Stomach (tissue), 9 donors: ENCODE measurements around the gene DGKA. TPM values are rescaled to one million over a fixed set of nuclear protein-coding genes. Genes with fewer than 3 reads are reported as not detected.
"Not testable (repeated sequence)": the region's sequence is repeated elsewhere in the genome, so short reads cannot be mapped to it uniquely, and the experiment has no call there.

Experiments used
- DNase-seq, 2 donors: peaks; one replicate each; pipeline versions ENCODE4 v3.0.0 to v3.0.0-alpha.2; 2013 to 2019
- H3K27ac ChIP-seq, 5 donors: fragments of 200-600 bp in 4 of 5; sonication (generic) in 4 of 5; one replicate each; pipeline ENCODE4 v1.5.1; 2013 to 2019; ENCODE audit warnings: mild to moderate bottlenecking in 1 of 5, moderate library complexity in 1 of 5
- H3K27me3 ChIP-seq, 3 donors: fragments of 200-600 bp; sonication (generic); one replicate each; pipeline ENCODE4 v1.5.1; 2017 to 2019; ENCODE audit warnings: mixed run types in 1 of 3
- H3K36me3 ChIP-seq, 4 donors: fragments of 200-600 bp; sonication (generic); 1 replicate in 3 of 4; 2 replicates in 1 of 4; pipeline ENCODE4 v1.5.1; 2016 to 2019
- H3K4me1 ChIP-seq, 4 donors: fragments of 200-600 bp; sonication (generic); one replicate each; pipeline ENCODE4 v1.5.1; 2016 to 2019
- H3K4me3 ChIP-seq, 4 donors: fragments of 200-600 bp; sonication (generic) in 3 of 4; one replicate each; pipeline ENCODE4 v1.5.1; 2016 to 2019; ENCODE audit warnings: mild to moderate bottlenecking in 1 of 4
- H3K9me3 ChIP-seq, 4 donors: fragments of 200-600 bp; sonication (generic); one replicate each; pipeline ENCODE4 v1.5.1; 2016 to 2019
- EP300 ChIP-seq: sonication (generic); formaldehyde crosslinking; IDR thresholded peaks from one replicate; pipeline ENCODE4 v1.6.1; 2017; ENCODE audit warnings: antibody characterized with exemption
- POLR2A ChIP-seq, 4 donors: fragments of 450-650 bp; IDR thresholded peaks; one replicate each; pipeline ENCODE4 v1.6.1; 2016; ENCODE audit warnings: antibody characterized with exemption in 4 of 4, control low read depth in 2 of 4, mild to moderate bottlenecking in 1 of 4, moderate library complexity in 1 of 4
- POLR2AphosphoS5 ChIP-seq, 3 donors: sonication (generic); formaldehyde crosslinking; IDR thresholded peaks; one replicate each; pipeline ENCODE4 v1.6.1; 2016; ENCODE audit warnings: antibody characterized with exemption in 3 of 3
- whole genome bisulfite sequencing, 5 donors: extraction: QIAGEN DNeasy Blood & Tissue Kit in 3 of 5; methylation state at CpG; one replicate each; pipeline versions ENCODE4 v1.1.5 to v1.1.7; 2013 to 2018; 5-methylcytosine and 5-hydroxymethylcytosine counted together
- intact Hi-C: fragments of 100-400 bp; cut with DNase I; formaldehyde crosslinking; loops from one replicate; pipeline ENCODE4 v1.15.1; 2023; ENCODE audit warnings: low total_unique reads
- polyA plus RNA-seq, 3 donors: library from polyadenylated mRNA; stranded (reverse); fragments of 200-250 nt; gene quantifications; one replicate each; pipeline ENCODE4 v1.2.3, GENCODE V29; 2013
- total RNA-seq, 5 donors: library from RNA; depleted of rRNA; stranded (reverse); fragments of >200 nt; gene quantifications; one replicate each; pipeline versions ENCODE4 v1.1.0 to v1.2.3, GENCODE V29; 2014 to 2016
- TF ChIP-seq, protein P1 (sequence below), 7 experiments: fragments of 450-650 bp in 4 of 7; fragments of 200-600 bp in 3 of 7; sonication (generic) in 3 of 7; IDR thresholded peaks; one replicate each; pipeline ENCODE4 v1.5.1; 2016 to 2019; ENCODE audit warnings: antibody characterized with exemption in 7 of 7, control low read depth in 2 of 7, mild to moderate bottlenecking in 1 of 7
- donor health status: healthy with polysubstance abuse.
- donor health status: Bipolar disorder and iron deficiency.
- donor health status: healthy.

DGKA gene
- total and polyA plus RNA-seq, 8 donors = 13.0 to 418 (median 74.1) TPM

DNA sequence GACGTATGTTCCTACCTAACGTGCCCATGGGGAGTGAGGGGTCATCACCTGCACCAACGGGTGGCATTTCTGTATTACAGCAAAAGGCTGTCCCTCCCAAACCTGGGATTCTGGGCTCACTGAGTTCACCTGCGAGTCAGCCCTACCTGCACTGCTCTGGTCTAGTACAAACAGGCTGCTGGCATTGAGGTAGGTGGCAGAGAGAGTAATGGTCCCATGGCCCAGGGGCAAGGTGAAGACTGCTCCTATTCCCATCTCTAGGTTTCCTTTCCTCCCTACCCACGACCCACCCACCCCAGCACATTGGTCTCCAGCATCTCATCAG is 66.5 kb downstream of the DGKA start:
- H3K36me3 ChIP-seq = peaks cover 20 to 54% (median 44%) of the 10 kb centered on the region in 4 donors
- H3K4me1 ChIP-seq = peaks cover 7 to 47% (median 39%) of the 10 kb centered on the region in 4 donors
- no peaks in the 10 kb centered on the region for H3K9me3 ChIP-seq
- WGBS, 5 donors = 0 to 8% (median 4%) methylated on average over 2 to 5 of the region's 5 CpGs
- intact Hi-C loops = no loop called here
- no peak for DNase-seq
- H3K27ac ChIP-seq = peak overlapping the region; percentile 79 to 88 (median 86)
- no peaks in the 10 kb centered on the region for H3K27me3 ChIP-seq
- peak overlapping the region; percentile 59 to 68 (median 63) for H3K4me3 ChIP-seq
- TF ChIP-seq, protein P1, sequence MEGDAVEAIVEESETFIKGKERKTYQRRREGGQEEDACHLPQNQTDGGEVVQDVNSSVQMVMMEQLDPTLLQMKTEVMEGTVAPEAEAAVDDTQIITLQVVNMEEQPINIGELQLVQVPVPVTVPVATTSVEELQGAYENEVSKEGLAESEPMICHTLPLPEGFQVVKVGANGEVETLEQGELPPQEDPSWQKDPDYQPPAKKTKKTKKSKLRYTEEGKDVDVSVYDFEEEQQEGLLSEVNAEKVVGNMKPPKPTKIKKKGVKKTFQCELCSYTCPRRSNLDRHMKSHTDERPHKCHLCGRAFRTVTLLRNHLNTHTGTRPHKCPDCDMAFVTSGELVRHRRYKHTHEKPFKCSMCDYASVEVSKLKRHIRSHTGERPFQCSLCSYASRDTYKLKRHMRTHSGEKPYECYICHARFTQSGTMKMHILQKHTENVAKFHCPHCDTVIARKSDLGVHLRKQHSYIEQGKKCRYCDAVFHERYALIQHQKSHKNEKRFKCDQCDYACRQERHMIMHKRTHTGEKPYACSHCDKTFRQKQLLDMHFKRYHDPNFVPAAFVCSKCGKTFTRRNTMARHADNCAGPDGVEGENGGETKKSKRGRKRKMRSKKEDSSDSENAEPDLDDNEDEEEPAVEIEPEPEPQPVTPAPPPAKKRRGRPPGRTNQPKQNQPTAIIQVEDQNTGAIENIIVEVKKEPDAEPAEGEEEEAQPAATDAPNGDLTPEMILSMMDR (IDR thresholded peaks at IDR 0.05) = no peak
- TF ChIP-seq EP300 (no peak), POLR2AphosphoS5 (IDR thresholded peaks at IDR 0.05) (no peak), POLR2A (IDR thresholded peaks at IDR 0.05) (no peak)

DNA sequence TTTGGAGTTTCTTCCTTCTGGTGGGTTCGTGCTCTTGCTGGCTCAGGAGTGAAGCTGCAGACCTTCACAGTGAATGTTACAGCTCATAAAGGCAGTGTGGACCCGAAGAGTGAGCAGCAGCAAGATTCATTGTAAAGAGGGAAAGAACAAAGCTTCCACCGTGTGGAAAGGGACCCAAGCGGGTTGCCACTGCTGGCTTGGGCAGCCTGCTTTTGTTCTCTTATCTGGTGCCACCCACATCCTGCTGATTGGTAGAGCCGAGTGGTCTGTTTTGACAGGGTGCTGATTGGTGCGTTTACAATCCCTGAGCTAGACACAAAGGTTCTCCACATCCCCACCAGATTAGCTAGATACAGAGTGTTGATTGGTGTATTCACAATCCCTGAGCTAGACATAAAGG is 68.6 kb downstream of the DGKA start:
- peaks cover 7 to 47% (median 39%) of the 10 kb centered on the region in 4 donors for H3K4me1 ChIP-seq

DNA sequence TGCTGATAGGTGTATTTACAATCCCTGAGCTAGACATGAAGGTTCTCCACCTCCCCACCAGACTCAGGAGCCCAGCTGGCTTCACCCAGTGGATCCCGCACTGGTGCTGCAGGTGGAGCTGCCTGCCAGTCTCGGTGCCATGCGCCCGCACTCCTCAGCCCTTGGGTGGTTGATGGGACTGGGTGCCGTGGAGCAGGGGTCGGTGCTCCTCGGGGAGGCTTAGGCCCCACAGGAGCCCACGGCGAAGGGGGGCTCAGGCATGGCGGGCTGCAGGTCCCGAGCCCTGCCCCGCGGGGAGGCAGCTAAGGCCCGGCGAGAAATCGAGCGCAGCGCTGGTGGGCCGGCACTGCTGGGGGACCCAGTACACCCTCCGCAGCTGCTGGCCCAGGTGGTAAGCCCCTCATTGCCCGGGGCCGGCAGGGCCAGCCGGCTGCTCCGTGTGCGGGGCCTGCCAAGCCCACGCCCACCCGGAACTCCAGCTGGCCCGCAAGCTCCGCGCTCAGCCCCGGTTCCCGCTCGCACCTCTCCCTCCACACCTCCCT is 69.1 kb downstream of the DGKA start:
- not testable (repeated sequence) for DNase-seq, H3K4me3 ChIP-seq, H3K27me3 ChIP-seq, H3K27ac ChIP-seq, H3K9me3 ChIP-seq
- H3K36me3 ChIP-seq = peaks cover 12 to 53% (median 41%) of the 10 kb centered on the region in 4 donors
- intact Hi-C loops = loop anchor here (5.0 kb wide), 1 partner anchor 37 kb away; no protein-coding TSS in a partner anchor
- WGBS, 5 donors = 96 to 98% (median 97%) methylated on average over 22 to 33 of the region's 33 CpGs; no CpG with 5 or more reads in 1 of the 5 donors
- H3K4me1 ChIP-seq = peaks cover 7 to 47% (median 39%) of the 10 kb centered on the region in 4 donors

More for the DNA sequence above, 68.6 kb downstream of the DGKA start:
- H3K4me3 ChIP-seq, H3K9me3 ChIP-seq, DNase-seq, H3K27ac ChIP-seq, intact Hi-C loops, H3K27me3 ChIP-seq: not testable (repeated sequence)
- 36 to 60% (median 46%) methylated on average over 5 to 6 of the region's 6 CpGs for WGBS, 5 donors
- peaks cover 12 to 53% (median 44%) of the 10 kb centered on the region in 4 donors for H3K36me3 ChIP-seq

DNA sequence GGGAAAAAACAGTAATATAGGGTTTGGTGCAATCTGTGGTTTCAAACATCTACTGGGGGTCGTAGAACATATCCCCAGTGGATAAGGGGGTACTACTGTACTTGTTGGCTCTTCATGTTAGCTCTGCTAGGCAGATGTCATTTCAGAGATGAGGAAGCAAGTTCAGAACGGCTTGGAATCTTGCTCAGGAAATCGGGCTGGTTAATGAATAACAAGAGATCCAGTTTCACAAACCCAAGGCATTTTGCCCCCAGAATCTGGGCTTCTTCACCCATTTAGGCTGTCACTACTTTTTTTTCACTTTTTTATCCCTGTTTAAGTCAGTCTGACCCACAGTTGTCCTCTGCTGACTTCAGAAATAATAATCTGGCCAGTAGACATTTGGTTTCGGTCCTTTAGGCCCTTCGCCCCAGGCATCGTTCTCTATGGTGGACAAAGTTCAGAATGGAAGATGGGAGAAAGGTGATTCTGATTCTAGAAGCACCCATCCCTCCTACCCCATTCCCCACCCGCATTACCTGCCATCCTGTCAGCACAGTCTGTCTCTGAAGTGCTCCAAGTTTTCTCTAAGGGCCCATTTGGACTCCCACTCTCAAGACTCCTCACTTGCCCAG is 70.6 kb downstream of the DGKA start:
- WGBS, 5 donors = 55 to 61% (median 58%) methylated on average over 7 of the region's 7 CpGs
- no peak for TF ChIP-seq POLR2A (IDR thresholded peaks at IDR 0.05)
- TF ChIP-seq, protein P1 (IDR thresholded peaks at IDR 0.05) = no peak
- no peak for TF ChIP-seq POLR2AphosphoS5 (IDR thresholded peaks at IDR 0.05)
- TF ChIP-seq EP300 = no peak
- H3K9me3 ChIP-seq = no peaks in the 10 kb centered on the region
- peaks cover 7 to 47% (median 36%) of the 10 kb centered on the region in 4 donors for H3K4me1 ChIP-seq
- H3K4me3 ChIP-seq = no peak overlapping the region
- no peaks in the 10 kb centered on the region for H3K27me3 ChIP-seq
- H3K27ac ChIP-seq = peak overlapping the region in 2 of 5 donors; percentile 25 to 51
- H3K36me3 ChIP-seq = peaks cover 12 to 50% (median 36%) of the 10 kb centered on the region in 4 donors
- peak in 1 of 2 donors; percentile 61 for DNase-seq
- intact Hi-C loops = loop anchor here (5.0 kb wide), 1 partner anchor 36 kb away; no protein-coding TSS in a partner anchor

DNA sequence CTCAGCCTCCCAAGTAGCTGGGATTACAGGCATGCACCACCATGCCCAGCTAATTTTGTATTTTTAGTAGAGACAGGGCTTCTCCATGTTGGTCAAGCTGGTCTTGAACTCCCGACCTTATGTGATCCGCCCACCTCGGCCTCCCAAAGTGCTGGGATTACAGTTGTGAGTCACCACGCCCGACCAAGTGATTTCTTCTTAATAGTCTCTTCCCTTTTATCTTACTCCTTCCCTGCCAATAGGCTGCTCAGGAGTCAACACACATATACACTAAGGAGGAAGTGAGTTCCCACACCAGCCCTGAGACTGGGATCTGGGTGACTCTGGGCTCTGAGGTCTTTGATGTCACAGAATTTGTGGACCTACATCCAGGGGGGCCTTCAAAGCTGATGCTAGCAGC is 72.4 kb downstream of the DGKA start:
- H3K9me3 ChIP-seq, DNase-seq, H3K27me3 ChIP-seq, H3K27ac ChIP-seq, H3K4me3 ChIP-seq: not testable (repeated sequence)
- H3K36me3 ChIP-seq = peaks cover 12 to 50% (median 36%) of the 10 kb centered on the region in 4 donors
- peaks cover 3 to 46% (median 33%) of the 10 kb centered on the region in 4 donors for H3K4me1 ChIP-seq
- intact Hi-C loops = loop anchor here (5.0 kb wide), 1 partner anchor 34 kb away; no protein-coding TSS in a partner anchor
- WGBS, 5 donors = 80 to 91% (median 89%) methylated on average over 5 of the region's 5 CpGs

Other genes starting within 250 kb of the DGKA start
- 100 to 1,000 TPM in 1 of 5 donors, 10 to 100 TPM in 4; 10.3 to 188 (median 58.0) TPM for gene ITGA7, start 223.3 kb upstream of the DGKA start, total RNA-seq
- 10 to 100 TPM in 1 of 3 donors, 1 to 10 TPM in 2; 3.5 to 40.6 (median 5.8) TPM for gene ITGA7, start 223.3 kb upstream of the DGKA start, polyA plus RNA-seq
- 100 to 1,000 TPM in 3 of 5 donors, 10 to 100 TPM in 2; 12.8 to 392 (median 114) TPM for gene BLOC1S1, start 215.1 kb upstream of the DGKA start, total RNA-seq
- gene BLOC1S1, start 215.1 kb upstream of the DGKA start, polyA plus RNA-seq = 100 to 1,000 TPM; 349 to 451 (median 411) TPM
- 10 to 100 TPM in 3 of 5 donors, 1 to 10 TPM in 2; 4.0 to 41.2 (median 19.3) TPM for gene RDH5, start 210.8 kb upstream of the DGKA start, total RNA-seq
- gene RDH5, start 210.8 kb upstream of the DGKA start, polyA plus RNA-seq = 10 to 100 TPM in 1 of 3 donors, 1 to 10 TPM in 2; 3.2 to 10.3 (median 9.7) TPM
- gene CD63, start 202.2 kb upstream of the DGKA start, total RNA-seq = 1,000 to 10,000 TPM in 1 of 5 donors, 100 to 1,000 TPM in 3, 10 to 100 TPM in 1; 71.2 to 1,329 (median 399) TPM
- 100 to 1,000 TPM; 455 to 899 (median 803) TPM for gene CD63, start 202.2 kb upstream of the DGKA start, polyA plus RNA-seq
- 1 to 10 TPM in 3 of 5 donors, under 1 TPM in 2; 0.29 to 4.6 (median 1.7) TPM for gene GDF11, start 188.0 kb upstream of the DGKA start, total RNA-seq
- gene GDF11, start 188.0 kb upstream of the DGKA start, polyA plus RNA-seq = 1 to 10 TPM; 1.1 to 6.5 (median 3.5) TPM
- gene SARNP, start 113.4 kb upstream of the DGKA start, total RNA-seq = 100 to 1,000 TPM in 1 of 5 donors, 10 to 100 TPM in 4; 16.1 to 200 (median 60.1) TPM
- gene SARNP, start 113.4 kb upstream of the DGKA start, polyA plus RNA-seq = 10 to 100 TPM; 93.1 to 99.3 (median 94.2) TPM
- 10 to 100 TPM in 1 of 5 donors, 1 to 10 TPM in 2, under 1 TPM in 1, not detected in 1; 0.89 to 12.7 (median 4.3) TPM for gene ORMDL2, start 113.1 kb upstream of the DGKA start, total RNA-seq
- 10 to 100 TPM; 16.8 to 53.9 (median 33.7) TPM for gene ORMDL2, start 113.1 kb upstream of the DGKA start, polyA plus RNA-seq
- gene DNAJC14, start 101.6 kb upstream of the DGKA start, total RNA-seq = 10 to 100 TPM in 3 of 5 donors, 1 to 10 TPM in 2; 7.2 to 30.8 (median 12.5) TPM
- 10 to 100 TPM in 2 of 3 donors, 1 to 10 TPM in 1; 7.8 to 14.0 (median 10.5) TPM for gene DNAJC14, start 101.6 kb upstream of the DGKA start, polyA plus RNA-seq
- 10 to 100 TPM in 3 of 5 donors, 1 to 10 TPM in 2; 7.8 to 18.0 (median 11.6) TPM for gene MMP19, start 88.2 kb upstream of the DGKA start, total RNA-seq
- 10 to 100 TPM in 1 of 3 donors, 1 to 10 TPM in 2; 2.7 to 13.0 (median 5.8) TPM for gene MMP19, start 88.2 kb upstream of the DGKA start, polyA plus RNA-seq
- gene PYM1, start 3.3 kb upstream of the DGKA start, total RNA-seq = 10 to 100 TPM in 2 of 5 donors, 1 to 10 TPM in 3; 1.2 to 59.4 (median 9.8) TPM
- gene PYM1, start 3.3 kb upstream of the DGKA start, polyA plus RNA-seq = 10 to 100 TPM; 42.8 to 54.8 (median 42.8) TPM
- gene PMEL, start 34.9 kb downstream of the DGKA start, total RNA-seq = 1 to 10 TPM in 2 of 5 donors, under 1 TPM in 2, not detected in 1; 0.58 to 4.0 (median 1.0) TPM
- gene PMEL, start 34.9 kb downstream of the DGKA start, polyA plus RNA-seq = 1 to 10 TPM in 2 of 3 donors, under 1 TPM in 1; 0.75 to 2.1 (median 1.3) TPM
- gene CDK2, start 35.7 kb downstream of the DGKA start, total RNA-seq = 100 to 1,000 TPM in 1 of 5 donors, 10 to 100 TPM in 3, 1 to 10 TPM in 1; 4.1 to 124 (median 12.3) TPM
- 10 to 100 TPM; 12.5 to 18.4 (median 17.5) TPM for gene CDK2, start 35.7 kb downstream of the DGKA start, polyA plus RNA-seq
- gene RAB5B, start 42.9 kb downstream of the DGKA start, total RNA-seq = 100 to 1,000 TPM in 1 of 5 donors, 10 to 100 TPM in 4; 17.1 to 100 (median 75.1) TPM
- 10 to 100 TPM; 52.4 to 92.4 (median 61.3) TPM for gene RAB5B, start 42.9 kb downstream of the DGKA start, polyA plus RNA-seq
- gene SUOX, start 66.1 kb downstream of the DGKA start, total RNA-seq = 10 to 100 TPM in 2 of 5 donors, 1 to 10 TPM in 3; 9.0 to 67.7 (median 10.0) TPM
- gene SUOX, start 66.1 kb downstream of the DGKA start, polyA plus RNA-seq = 10 to 100 TPM in 2 of 3 donors, 1 to 10 TPM in 1; 8.4 to 14.3 (median 11.8) TPM
- gene IKZF4, start 89.9 kb downstream of the DGKA start, total RNA-seq = 10 to 100 TPM in 1 of 5 donors, 1 to 10 TPM in 4; 2.3 to 15.6 (median 3.5) TPM
- gene IKZF4, start 89.9 kb downstream of the DGKA start, polyA plus RNA-seq = 1 to 10 TPM; 1.5 to 2.9 (median 2.4) TPM
- 100 to 1,000 TPM in 4 of 5 donors, 10 to 100 TPM in 1; 22.3 to 929 (median 265) TPM for gene RPS26, start 110.8 kb downstream of the DGKA start, total RNA-seq
- 1,000 to 10,000 TPM; 1,182 to 1,748 (median 1,390) TPM for gene RPS26, start 110.8 kb downstream of the DGKA start, polyA plus RNA-seq
- 100 to 1,000 TPM; 218 to 367 (median 286) TPM for gene ERBB3, start 149.0 kb downstream of the DGKA start, total RNA-seq
- 10 to 100 TPM; 26.6 to 45.9 (median 43.1) TPM for gene ERBB3, start 149.0 kb downstream of the DGKA start, polyA plus RNA-seq
- 100 to 1,000 TPM in 2 of 5 donors, 10 to 100 TPM in 3; 33.8 to 144 (median 68.7) TPM for gene PA2G4, start 173.4 kb downstream of the DGKA start, total RNA-seq
- gene PA2G4, start 173.4 kb downstream of the DGKA start, polyA plus RNA-seq = 100 to 1,000 TPM in 1 of 3 donors, 10 to 100 TPM in 2; 74.1 to 101 (median 95.1) TPM
- 1,000 to 10,000 TPM; 1,483 to 3,736 (median 1,919) TPM for gene RPL41, start 185.5 kb downstream of the DGKA start, total RNA-seq
- 1,000 to 10,000 TPM; 5,931 to 8,449 (median 6,584) TPM for gene RPL41, start 185.5 kb downstream of the DGKA start, polyA plus RNA-seq
- gene ZC3H10, start 187.1 kb downstream of the DGKA start, total RNA-seq = 1 to 10 TPM in 3 of 5 donors, under 1 TPM in 2; under 0.01 to 5.8 (median 3.1) TPM
- gene ZC3H10, start 187.1 kb downstream of the DGKA start, polyA plus RNA-seq = 1 to 10 TPM; 1.5 to 2.2 (median 1.8) TPM
- 100 to 1,000 TPM in 1 of 5 donors, 10 to 100 TPM in 4; 23.3 to 142 (median 63.7) TPM for gene ESYT1, start 197.1 kb downstream of the DGKA start, total RNA-seq
- gene ESYT1, start 197.1 kb downstream of the DGKA start, polyA plus RNA-seq = 10 to 100 TPM in 2 of 3 donors, 1 to 10 TPM in 1; 8.6 to 32.8 (median 13.8) TPM
- 10 to 100 TPM in 3 of 5 donors, 1 to 10 TPM in 1, not detected in 1; 4.9 to 24.3 (median 20.6) TPM for gene MYL6B, start 221.4 kb downstream of the DGKA start, total RNA-seq
- 10 to 100 TPM; 53.4 to 98.1 (median 60.2) TPM for gene MYL6B, start 221.4 kb downstream of the DGKA start, polyA plus RNA-seq
- 1,000 to 10,000 TPM; 1,132 to 3,648 (median 2,772) TPM for gene MYL6, start 227.2 kb downstream of the DGKA start, total RNA-seq
- gene MYL6, start 227.2 kb downstream of the DGKA start, polyA plus RNA-seq = 1,000 to 10,000 TPM; 3,181 to 4,672 (median 3,569) TPM